H1 (cell line): ENCODE results near the gene ANKRD6. TPM values are rescaled to one million over a fixed set of nuclear protein-coding genes. Genes with fewer than 3 reads are reported as not detected.

Experiments
- CTCF ChIA-PET: fragments of 300-600 bp; sonication (Branson Sonifier 250); formaldehyde crosslinking; loops from one replicate; lab custom pipeline; 2021; ENCODE audit not compliant: partially characterized antibody; lab: Charles Lee
- POLR2A ChIA-PET: fragments of 300-600 bp; sonication (Branson Sonifier 250); formaldehyde crosslinking; loops from one replicate; lab custom pipeline; 2021; ENCODE audit warnings: inconsistent platforms; ENCODE audit not compliant: partially characterized antibody; lab: Charles Lee
- DNase-seq, 2 experiments: peaks; one replicate each; pipeline versions ENCODE4 v3.0.0 to v3.0.0-alpha.2; 2010 to 2022; ENCODE audit warnings: low spot score in 2 of 2, low read depth in 1 of 2, mixed read lengths in 1 of 2
- FAIRE-seq: peaks from 2 replicates; lab custom pipeline; 2011; peaks lifted over from hg19 to GRCh38; lab: Jason Lieb, UNC
- H2AFZ ChIP-seq: 2 replicates; pipeline ENCODE4 v1.8.1; 2012; ENCODE audit warnings: low read length, inconsistent platforms
- H2AK5ac ChIP-seq: 2 replicates; pipeline ENCODE4 v1.6.1; 2013; ENCODE audit warnings: low read depth, low read length
- H2BK120ac ChIP-seq: replicated peaks from 2 replicates; pipeline ENCODE3; 2013; ENCODE audit warnings: low read depth, low read length, inconsistent platforms
- H2BK12ac ChIP-seq: 2 replicates; pipeline ENCODE4 v1.6.1; 2013; ENCODE audit warnings: low read depth, low read length
- H2BK15ac ChIP-seq: 2 replicates; pipeline ENCODE4 v1.6.1; 2013; ENCODE audit warnings: low read length
- H2BK20ac ChIP-seq: 2 replicates; pipeline ENCODE4 v1.6.1; 2013; ENCODE audit warnings: low read length
- H2BK5ac ChIP-seq: 2 replicates; pipeline ENCODE4 v1.6.1; 2013; ENCODE audit warnings: low read depth, low read length
- H3K14ac ChIP-seq: 2 replicates; pipeline ENCODE4 v1.6.1; 2013; ENCODE audit warnings: inconsistent platforms; ENCODE audit not compliant: insufficient read length
- H3K18ac ChIP-seq: 2 replicates; pipeline ENCODE4 v1.6.1; 2013; ENCODE audit warnings: low read length; ENCODE audit errors: extremely low read depth
- H3K23ac ChIP-seq: 2 replicates; pipeline ENCODE4 v1.6.1; 2013; ENCODE audit warnings: inconsistent platforms; ENCODE audit not compliant: insufficient read length
- H3K23me2 ChIP-seq: 2 replicates; pipeline ENCODE4 v1.6.1; 2013; ENCODE audit warnings: low read depth, low read length
- H3K27ac ChIP-seq: 2 replicates; pipeline ENCODE4 v1.6.1; 2011; ENCODE audit warnings: low read depth, low read length, inconsistent platforms
- H3K27me3 ChIP-seq, 4 experiments: replicated peaks in 1 of 4; 1 replicate in 1 of 4; 2 replicates in 3 of 4; pipeline versions ENCODE4 v1.6.1 to v1.8.1; 2011 to 2013; ENCODE audit warnings: low read length in 3 of 4, mild to moderate bottlenecking in 3 of 4, inconsistent platforms in 2 of 4, mixed read lengths in 2 of 4, moderate library complexity in 1 of 4; ENCODE audit not compliant: control insufficient read depth in 3 of 4, insufficient read depth in 3 of 4; ENCODE audit errors: extremely low read depth in 1 of 4
- H3K36me3 ChIP-seq, 4 experiments: 2 replicates each; pipeline versions ENCODE4 v1.6.1 to v1.8.1; 2011 to 2013; ENCODE audit warnings: mild to moderate bottlenecking in 4 of 4, low read length in 3 of 4, moderate library complexity in 2 of 4, control low read depth in 1 of 4, inconsistent platforms in 1 of 4; ENCODE audit not compliant: insufficient read depth in 4 of 4, control insufficient read depth in 2 of 4
- H3K4ac ChIP-seq: replicated peaks from 2 replicates; pipeline ENCODE3; 2013; ENCODE audit warnings: low read length, low read depth, mixed read lengths, inconsistent platforms; ENCODE audit not compliant: insufficient read length
- H3K4me1 ChIP-seq, 4 experiments: replicated peaks in 1 of 4; 1 replicate in 1 of 4; 2 replicates in 3 of 4; pipeline versions ENCODE4 v1.6.1 to v1.8.1; 2011 to 2013; ENCODE audit warnings: low read length in 3 of 4, inconsistent platforms in 2 of 4, mixed read lengths in 1 of 4; ENCODE audit not compliant: insufficient read depth in 4 of 4, control insufficient read depth in 3 of 4
- H3K4me2 ChIP-seq, 2 experiments: 2 replicates each; pipeline versions ENCODE4 v1.6.1 to v1.8.1; 2011 to 2013; ENCODE audit warnings: low read depth in 2 of 2, low read length in 2 of 2, control low read depth in 1 of 2, inconsistent platforms in 1 of 2, mild to moderate bottlenecking in 1 of 2; ENCODE audit not compliant: insufficient read depth in 1 of 2
- H3K4me3 ChIP-seq, 4 experiments: fragments of 200-600, 300-600 bp in 1 of 4; sonication (generic), shearing (Covaris generic), sonication (Bioruptor Twin) in 1 of 4; 2 replicates each; pipeline versions ENCODE4 v1.5.1 to v1.8.1; 2011 to 2016; ENCODE audit warnings: low read length in 4 of 4, low read depth in 3 of 4, control low read depth in 2 of 4, inconsistent platforms in 2 of 4, mild to moderate bottlenecking in 2 of 4, mixed read lengths in 1 of 4, moderate library complexity in 1 of 4; ENCODE audit not compliant: insufficient read depth in 2 of 4; ENCODE audit errors: extremely low read depth in 1 of 4
- H3K56ac ChIP-seq: replicated peaks from 2 replicates; pipeline ENCODE3; 2013; ENCODE audit warnings: low read depth, mild to moderate bottlenecking, mixed read lengths, low read length, inconsistent platforms; ENCODE audit not compliant: insufficient read length
- H3K79me1 ChIP-seq: 2 replicates; pipeline ENCODE4 v1.6.1; 2013; ENCODE audit warnings: low read depth, low read length, control low read depth
- H3K79me2 ChIP-seq, 2 experiments: 2 replicates each; pipeline versions ENCODE4 v1.6.1 to v1.8.1; 2012 to 2013; ENCODE audit warnings: low read length in 2 of 2, mild to moderate bottlenecking in 2 of 2, inconsistent platforms in 1 of 2; ENCODE audit not compliant: insufficient read depth in 2 of 2, control insufficient read depth in 1 of 2
- H3K9ac ChIP-seq, 4 experiments: replicated peaks in 1 of 4; 1 replicate in 1 of 4; 2 replicates in 3 of 4; pipeline versions ENCODE4 v1.6.1 to v1.8.1; 2011 to 2013; ENCODE audit warnings: low read depth in 3 of 4, low read length in 3 of 4, control low read depth in 2 of 4, mild to moderate bottlenecking in 2 of 4, moderate library complexity in 2 of 4, inconsistent platforms in 1 of 4; ENCODE audit errors: extremely low read depth in 1 of 4
- H3K9me3 ChIP-seq, 2 experiments: 2 replicates each; pipeline versions ENCODE4 v1.6.1 to v1.8.1; 2012 to 2013; ENCODE audit warnings: mild to moderate bottlenecking in 2 of 2, moderate library complexity in 2 of 2, control low read depth in 1 of 2, inconsistent platforms in 1 of 2, low read depth in 1 of 2, low read length in 1 of 2, mixed read lengths in 1 of 2; ENCODE audit not compliant: insufficient read depth in 2 of 2
- H4K20me1 ChIP-seq, 2 experiments: replicated peaks in 1 of 2; 2 replicates each; pipeline versions ENCODE3 to v1.8.1; 2011 to 2013; ENCODE audit warnings: inconsistent platforms in 2 of 2, low read length in 2 of 2, mild to moderate bottlenecking in 1 of 2; ENCODE audit not compliant: insufficient read depth in 2 of 2, control insufficient read depth in 1 of 2
- H4K5ac ChIP-seq: 2 replicates; pipeline ENCODE4 v1.6.1; 2013; ENCODE audit warnings: low read length, low read depth, mixed read lengths, inconsistent platforms; ENCODE audit not compliant: insufficient read length
- H4K8ac ChIP-seq: 2 replicates; pipeline ENCODE4 v1.8.0; 2013; ENCODE audit warnings: mild to moderate bottlenecking, moderate library complexity, low read length, inconsistent platforms; ENCODE audit not compliant: insufficient read depth; ENCODE audit errors: extremely low read depth
- H4K91ac ChIP-seq: replicated peaks from 2 replicates; pipeline ENCODE3; 2013; ENCODE audit warnings: low read length, mixed read lengths, inconsistent platforms; ENCODE audit not compliant: insufficient read length
- ASH2L ChIP-seq: fragments of 200-600, 300-600 bp; sonication (generic); IDR thresholded peaks from one replicate; pipeline ENCODE4 v1.7.1; 2017; ENCODE audit warnings: low read length
- CBX5 ChIP-seq: fragments of 300-800, 300-1000 bp; sonication (generic); IDR thresholded peaks from 2 replicates; pipeline ENCODE4 v1.7.1; 2016; ENCODE audit warnings: antibody characterized with exemption, low read length, low read depth
- CHD2 ChIP-seq: IDR thresholded peaks from 2 replicates; pipeline ENCODE4 v1.6.1; 2012; ENCODE audit warnings: low read length, improper control_type of control experiment
- FOSL1 ChIP-seq: IDR thresholded peaks from 2 replicates; pipeline ENCODE4 v1.6.1; 2011; ENCODE audit warnings: mild to moderate bottlenecking, low read depth, low read length, moderate library complexity; ENCODE audit not compliant: insufficient read depth
- SIN3A ChIP-seq, 2 experiments: IDR thresholded peaks in 1 of 2; conservative IDR thresholded peaks in 1 of 2; 2 replicates each; pipeline ENCODE4 v1.6.1; 2011 to 2012; ENCODE audit warnings: low read length in 2 of 2, improper control_type of control experiment in 1 of 2, low read depth in 1 of 2, mild to moderate bottlenecking in 1 of 2
- SIRT6 ChIP-seq: IDR thresholded peaks from one replicate; pipeline ENCODE4 v1.7.1; 2012; ENCODE audit warnings: low read length, inconsistent platforms
- SRF ChIP-seq: IDR thresholded peaks from 2 replicates; pipeline ENCODE4 v1.6.1; 2011; ENCODE audit warnings: mild to moderate bottlenecking, low read depth, low read length, moderate library complexity
- TAF7 ChIP-seq: optimal IDR thresholded peaks from 2 replicates; pipeline ENCODE3; 2011; ENCODE audit warnings: low read depth, mild to moderate bottlenecking, inconsistent platforms, low read length, moderate library complexity, borderline replicate concordance
- TBP ChIP-seq: IDR thresholded peaks from 2 replicates; pipeline ENCODE4 v1.6.1; 2011; ENCODE audit warnings: low read depth, low read length, improper control_type of control experiment
- USF2 ChIP-seq: IDR thresholded peaks from 2 replicates; pipeline ENCODE4 v1.6.1; 2011; ENCODE audit warnings: low read length, improper control_type of control experiment
- WGBS, 2 experiments: shearing (Covaris generic) in 1 of 2; methylation state at CpG; one replicate each; pipeline versions ENCODE4 v1.1.6 to v1.1.7; 2013 to 2015; ENCODE audit warnings: low lambda C conversion rate in 2 of 2, mixed read lengths in 2 of 2, inconsistent platforms in 1 of 2, low coverage in 1 of 2, missing lambda C conversion rate in 1 of 2; ENCODE audit not compliant: insufficient replicate concordance in 2 of 2, insufficient coverage in 1 of 2, insufficient read length in 1 of 2; ENCODE audit errors: extremely low coverage in 1 of 2, missing lambda C conversion rate in 1 of 2; 5-methylcytosine and 5-hydroxymethylcytosine counted together
- polyA plus RNA-seq, 7 experiments: library from polyadenylated mRNA; depleted of rRNA in 3 of 7; stranded (reverse) in 5 of 7; unstranded in 2 of 7; fragments of >200 nt in 5 of 7; fragments of 200-250 nt in 2 of 7; gene quantifications; 1 replicate in 5 of 7; 2 replicates in 1 of 7; 4 replicates in 1 of 7; pipeline versions ENCODE4 v1.2.1 to v1.2.3, GENCODE V29; 2011 to 2013; ENCODE audit warnings: missing spikeins in 2 of 7, mixed read lengths in 2 of 7
- total RNA-seq: library from RNA; stranded (reverse); fragmentation: NEBNext Ultra II Directional; extraction: Animal tissue kit (Norgen Biotek cat#: 25700); gene quantifications from 2 replicates; pipeline ENCODE4 v1.2.1, GENCODE V29; 2021

Gene ANKRD6
- total and polyA plus RNA-seq, 2 of the 8 experiments (the other 6 are each of a cell fraction or from before 2014, with no cell fraction given) = 5.9 to 12.8 TPM

GRCh38 chr6:89555806-89556205 lies 122.9 kb downstream of the ANKRD6 start:
- Histone ChIP-seq H3K79me1 (no peaks in the 10 kb centered on the region), H2BK12ac (no peak overlapping the region), H3K18ac (no peak overlapping the region; the same call in 1 of the 2 replicates), H3K23me2 (no peaks in the 10 kb centered on the region), H4K5ac (no peak overlapping the region), H2BK120ac (no peak overlapping the region), H3K4me1 (peaks cover 2 to 10% (median 8%) of the 10 kb centered on the region in 4 experiments; a peak in 6 of 7 replicates), H2AK5ac (0 out of 2 replicates have a peak overlapping the region, but pooled peaks have one; percentile 8), H2AFZ (0 out of 2 replicates have a peak overlapping the region, but pooled peaks have one; percentile 21), H3K14ac (no peak overlapping the region), H2BK5ac (no peak overlapping the region), H3K79me2 (no peaks in the 10 kb centered on the region), H4K91ac (no peak overlapping the region), H3K9me3 (peaks cover 12 to 17% of the 10 kb centered on the region in 2 experiments), H3K9ac (no peak overlapping the region), H3K23ac (no peak overlapping the region), H3K27me3 (peaks cover 0 to 3% (median 0%) of the 10 kb centered on the region in 4 experiments; a peak in 1 of 7 replicates), H4K8ac (no peak overlapping the region), H3K4me2 (peak overlapping the region; percentile 38 to 66; a peak in 3 of 4 replicates), H2BK20ac (no peak overlapping the region; the same call in 1 of the 2 replicates), H3K4me3 (peak overlapping the region in 2 of 4 experiments; percentile 10 to 16; a peak in 1 of 8 replicates), H3K4ac (no peak overlapping the region), H4K20me1 (no peaks in the 10 kb centered on the region), H3K56ac (no peak overlapping the region), H2BK15ac (no peak overlapping the region), H3K36me3 (no peaks in the 10 kb centered on the region; a peak in 1 of 8 replicates), H3K27ac (no peak overlapping the region)
- ChIA-PET CTCF (interaction anchor here (0.8 to 1.3 kb wide), 4 partner anchors 10 to 244 kb away, joined by 3 to 4 read pairs (median 3); no protein-coding TSS in a partner anchor), POLR2A (interaction anchor here (0.6 to 1.0 kb wide), 2 partner anchors 11 to 20 kb away, joined by 3 read pairs; no protein-coding TSS in a partner anchor)
- 37% methylated on average over 3 of the region's 3 CpGs; no CpG with 5 or more reads in 1 of the 2 experiments for WGBS, 2 experiments
- FAIRE-seq (peak; percentile 57), DNase-seq (no peak)
- peak; percentile 26 for TF ChIP-seq ASH2L
- no peak for TF ChIP-seq SIRT6
- no peak for TF ChIP-seq FOSL1
- TF ChIP-seq CBX5 = no peak
- TF ChIP-seq USF2 = no peak
- no peak for TF ChIP-seq TAF7
- TF ChIP-seq CHD2 = no peak
- no peak for TF ChIP-seq TBP
- no peak for TF ChIP-seq SRF
- no peak for TF ChIP-seq SIN3A (conservative IDR thresholded peaks at IDR 0.05 in 1 of 2, IDR thresholded peaks at IDR 0.05 in 1 of 2; ENCODE audit: low read depth in 1 of 2, low read length in 2 of 2)
